ENCODE results near the gene LRTM2. TPM values are rescaled to one million over a fixed set of nuclear protein-coding genes. Genes with fewer than 3 reads are reported as not detected.

LRTM2 gene
- total RNA-seq, 1 experiment from 2014 or later: 0.07 TPM

DNA sequence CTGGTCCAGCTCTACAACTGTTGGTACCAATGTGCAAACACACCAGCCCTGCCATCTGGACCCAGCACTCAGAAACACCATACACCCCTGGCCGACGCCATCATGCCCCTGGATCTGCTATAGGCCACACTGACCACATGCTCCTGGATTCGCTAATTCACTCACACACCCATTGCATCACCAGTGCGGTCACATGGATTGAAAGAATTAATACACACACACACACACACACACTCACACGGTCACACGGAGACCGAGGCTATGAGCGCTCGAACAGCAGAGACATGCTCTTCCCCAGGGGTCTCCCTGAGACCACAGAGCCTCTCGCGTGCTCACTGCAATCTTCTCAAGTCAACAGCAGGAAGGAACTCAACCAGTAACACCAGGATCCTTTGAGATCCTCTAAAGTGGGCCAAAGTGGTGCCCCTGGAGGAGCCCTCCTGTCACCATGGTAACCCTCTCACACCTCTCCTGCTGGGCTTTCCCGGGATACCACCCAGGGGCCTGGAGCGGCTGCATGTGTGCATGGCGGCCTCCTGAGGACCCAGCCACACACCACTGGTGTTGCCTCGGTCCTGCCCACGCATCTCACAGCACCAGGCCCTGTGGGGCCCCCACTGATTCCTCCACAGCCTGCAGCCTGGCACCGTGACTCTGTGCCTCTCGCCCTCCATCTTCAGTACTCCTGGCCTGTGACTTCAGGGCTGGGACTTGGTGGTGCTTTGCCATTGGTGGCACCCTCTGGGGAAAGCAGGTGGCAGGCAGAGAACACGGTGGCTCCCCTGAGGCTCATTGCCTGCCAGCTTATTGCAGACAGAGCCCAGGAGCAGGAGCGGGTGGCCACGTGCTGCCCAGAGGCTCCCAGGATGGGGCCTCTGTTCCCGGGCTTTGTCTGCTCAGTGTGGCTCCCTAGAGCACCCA lies 15.1 kb downstream of the LRTM2 start:
- RAD21 ChIA-PET (ENCODE audit: low non-redundant PET in 1 of 2, low total read pairs in 2 of 2, uncharacterized antibody in 2 of 2, unreplicated experiment in 2 of 2): no interaction called here
- Histone ChIP-seq H4K20me1 (ENCODE audit: insufficient read depth) (no peaks in the 10 kb centered on the region; the same call in 1 of the 2 replicates), H3K27ac (ENCODE audit: low read depth, low read length) (no peak overlapping the region), H3K4me3 (replicated peaks in 1 of 2; ENCODE audit: low read depth in 1 of 2, low read length in 2 of 2) (no peak overlapping the region), H3K9ac (ENCODE audit: low read length) (no peak overlapping the region), H3K4me2 (ENCODE audit: low read length) (no peak overlapping the region), H3K36me3 (ENCODE audit: control insufficient read depth in 1 of 2, insufficient read depth in 2 of 2, low read length in 2 of 2) (no peaks in the 10 kb centered on the region), H2AFZ (ENCODE audit: low read depth, low read length, poor library complexity, severe bottlenecking) (no peak overlapping the region), H3K79me2 (ENCODE audit: insufficient read depth, low read length) (no peaks in the 10 kb centered on the region), H3K4me1 (ENCODE audit: control insufficient read depth in 1 of 2, insufficient read depth in 2 of 2, low read length in 2 of 2) (no peaks in the 10 kb centered on the region), H3K9me2 (ENCODE audit: insufficient read depth) (no peaks in the 10 kb centered on the region), H3K27me3 (ENCODE audit: insufficient read depth, low read length) (peaks cover 13% of the 10 kb centered on the region), H3K9me3 (ENCODE audit: control insufficient read depth in 1 of 2, insufficient read depth in 1 of 2, low read depth in 1 of 2, low read length in 2 of 2) (no peaks in the 10 kb centered on the region)
- no TSS peak for BruUV-seq (replicated peaks)
- DNase-seq (ENCODE audit: low read depth, low spot score) (no peak), ATAC-seq (no peak)
- TF ChIP-seq POLR2A (IDR thresholded peaks at IDR 0.05; ENCODE audit: borderline replicate concordance, extremely low read depth, insufficient read depth, insufficient read length) (no peak), SRF (IDR thresholded peaks at IDR 0.05; ENCODE audit: low read depth) (no peak), FOSL1 (IDR thresholded peaks at IDR 0.05; ENCODE audit: low read depth) (no peak), EZH2 (IDR thresholded peaks at IDR 0.05) (no peak), ZFX (IDR thresholded peaks at IDR 0.05) (no peak), SIN3A (IDR thresholded peaks at IDR 0.05; ENCODE audit: low read depth) (no peak), ZNF274 (IDR thresholded peaks at IDR 0.05; ENCODE audit: low read depth, low read length) (no peak), EZH2phosphoT487 (IDR thresholded peaks at IDR 0.05; ENCODE audit: borderline replicate concordance) (no peak), JUND (IDR thresholded peaks at IDR 0.05) (no peak), TCF7L2 (IDR thresholded peaks at IDR 0.05; ENCODE audit: borderline replicate concordance, extremely low read depth, insufficient read depth, insufficient read length) (no peak), EGR1 (IDR thresholded peaks at IDR 0.05; ENCODE audit: low read depth) (no peak), CBX3 (IDR thresholded peaks at IDR 0.05; ENCODE audit: low read depth) (no peak), RAD21 (IDR thresholded peaks at IDR 0.05; ENCODE audit: low read depth) (no peak)
- TF ChIP-seq, protein P1, sequence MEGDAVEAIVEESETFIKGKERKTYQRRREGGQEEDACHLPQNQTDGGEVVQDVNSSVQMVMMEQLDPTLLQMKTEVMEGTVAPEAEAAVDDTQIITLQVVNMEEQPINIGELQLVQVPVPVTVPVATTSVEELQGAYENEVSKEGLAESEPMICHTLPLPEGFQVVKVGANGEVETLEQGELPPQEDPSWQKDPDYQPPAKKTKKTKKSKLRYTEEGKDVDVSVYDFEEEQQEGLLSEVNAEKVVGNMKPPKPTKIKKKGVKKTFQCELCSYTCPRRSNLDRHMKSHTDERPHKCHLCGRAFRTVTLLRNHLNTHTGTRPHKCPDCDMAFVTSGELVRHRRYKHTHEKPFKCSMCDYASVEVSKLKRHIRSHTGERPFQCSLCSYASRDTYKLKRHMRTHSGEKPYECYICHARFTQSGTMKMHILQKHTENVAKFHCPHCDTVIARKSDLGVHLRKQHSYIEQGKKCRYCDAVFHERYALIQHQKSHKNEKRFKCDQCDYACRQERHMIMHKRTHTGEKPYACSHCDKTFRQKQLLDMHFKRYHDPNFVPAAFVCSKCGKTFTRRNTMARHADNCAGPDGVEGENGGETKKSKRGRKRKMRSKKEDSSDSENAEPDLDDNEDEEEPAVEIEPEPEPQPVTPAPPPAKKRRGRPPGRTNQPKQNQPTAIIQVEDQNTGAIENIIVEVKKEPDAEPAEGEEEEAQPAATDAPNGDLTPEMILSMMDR (IDR thresholded peaks at IDR 0.05 in 2 of 3, conservative IDR thresholded peaks at IDR 0.05 in 1 of 3; ENCODE audit: borderline replicate concordance in 1 of 3, insufficient read depth in 1 of 3, low read depth in 2 of 3, low read length in 2 of 3): no peak
- TF ChIP-seq, protein P2, sequence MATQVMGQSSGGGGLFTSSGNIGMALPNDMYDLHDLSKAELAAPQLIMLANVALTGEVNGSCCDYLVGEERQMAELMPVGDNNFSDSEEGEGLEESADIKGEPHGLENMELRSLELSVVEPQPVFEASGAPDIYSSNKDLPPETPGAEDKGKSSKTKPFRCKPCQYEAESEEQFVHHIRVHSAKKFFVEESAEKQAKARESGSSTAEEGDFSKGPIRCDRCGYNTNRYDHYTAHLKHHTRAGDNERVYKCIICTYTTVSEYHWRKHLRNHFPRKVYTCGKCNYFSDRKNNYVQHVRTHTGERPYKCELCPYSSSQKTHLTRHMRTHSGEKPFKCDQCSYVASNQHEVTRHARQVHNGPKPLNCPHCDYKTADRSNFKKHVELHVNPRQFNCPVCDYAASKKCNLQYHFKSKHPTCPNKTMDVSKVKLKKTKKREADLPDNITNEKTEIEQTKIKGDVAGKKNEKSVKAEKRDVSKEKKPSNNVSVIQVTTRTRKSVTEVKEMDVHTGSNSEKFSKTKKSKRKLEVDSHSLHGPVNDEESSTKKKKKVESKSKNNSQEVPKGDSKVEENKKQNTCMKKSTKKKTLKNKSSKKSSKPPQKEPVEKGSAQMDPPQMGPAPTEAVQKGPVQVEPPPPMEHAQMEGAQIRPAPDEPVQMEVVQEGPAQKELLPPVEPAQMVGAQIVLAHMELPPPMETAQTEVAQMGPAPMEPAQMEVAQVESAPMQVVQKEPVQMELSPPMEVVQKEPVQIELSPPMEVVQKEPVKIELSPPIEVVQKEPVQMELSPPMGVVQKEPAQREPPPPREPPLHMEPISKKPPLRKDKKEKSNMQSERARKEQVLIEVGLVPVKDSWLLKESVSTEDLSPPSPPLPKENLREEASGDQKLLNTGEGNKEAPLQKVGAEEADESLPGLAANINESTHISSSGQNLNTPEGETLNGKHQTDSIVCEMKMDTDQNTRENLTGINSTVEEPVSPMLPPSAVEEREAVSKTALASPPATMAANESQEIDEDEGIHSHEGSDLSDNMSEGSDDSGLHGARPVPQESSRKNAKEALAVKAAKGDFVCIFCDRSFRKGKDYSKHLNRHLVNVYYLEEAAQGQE (IDR thresholded peaks at IDR 0.05; ENCODE audit: low read depth): no peak
- POLR2A ChIA-PET: no interaction called here
- intact Hi-C loops (cut with micrococcal nuclease): no loop called here
- CTCF ChIA-PET: no interaction called here
